Activated CD8-positive, alpha-beta memory T cell treated with anti-CD3 and anti-CD28 coated beads for 1 hour (primary cell): ENCODE measurements around the gene RSBN1L.
A peak's percentile ranks its signal among the peaks of the same experiment; 100 is the strongest.
"Not testable (repeated sequence)": the region's sequence is repeated elsewhere in the genome, so short reads cannot be mapped to it uniquely, and the experiment has no call there.

ENCODE experiments used
- DNase-seq, 2 donors: peaks; one replicate each; pipeline ENCODE4 v3.0.0-alpha.2; 2020; ENCODE audit warnings: low read depth in 1 of 2; ENCODE audit errors: extremely low read depth in 1 of 2

Gene RSBN1L

GRCh38 chr7:77765906-77766800 lies 69.9 kb downstream of the RSBN1L start:
- DNase-seq = no peak

GRCh38 chr7:77766801-77767605 lies 70.7 kb downstream of the RSBN1L start:
- DNase-seq = no peak

- DNase-seq = no peak
These were observed 74.1 kb downstream of the RSBN1L start for GRCh38 chr7:77770316-77770715.

GRCh38 chr7:77771901-77772300 lies 75.6 kb downstream of the RSBN1L start:
- DNase-seq = no peak

GRCh38 chr7:77778535-77778934 lies 82.3 kb downstream of the RSBN1L start:
- DNase-seq = no peak

GRCh38 chr7:77782383-77782782 lies 86.1 kb downstream of the RSBN1L start:
- no peak for DNase-seq

GRCh38 chr7:77783111-77783510 lies 86.9 kb downstream of the RSBN1L start:
- DNase-seq = no peak

GRCh38 chr7:77783545-77783944 lies 87.3 kb downstream of the RSBN1L start:
- DNase-seq = no peak

- not testable (repeated sequence) for DNase-seq
These were observed 88.2 kb downstream of the RSBN1L start for GRCh38 chr7:77784426-77784825.

GRCh38 chr7:77786018-77786417 lies 89.8 kb downstream of the RSBN1L start:
- no peak for DNase-seq

GRCh38 chr7:77786741-77787140 lies 90.5 kb downstream of the RSBN1L start:
- no peak for DNase-seq

- no peak for DNase-seq
These were observed 92.2 kb downstream of the RSBN1L start for GRCh38 chr7:77788327-77788902.

- no peak for DNase-seq
These were observed 95.1 kb downstream of the RSBN1L start for GRCh38 chr7:77791336-77791735.

- DNase-seq = no peak
These were observed 95.7 kb downstream of the RSBN1L start for GRCh38 chr7:77791956-77792355.

- no peak for DNase-seq
These were observed 97.7 kb downstream of the RSBN1L start for GRCh38 chr7:77794000-77794399.

- DNase-seq = no peak
These were observed 99.8 kb downstream of the RSBN1L start for GRCh38 chr7:77796109-77796508.

GRCh38 chr7:77796960-77797359 lies 100.7 kb downstream of the RSBN1L start:
- DNase-seq = no peak

- DNase-seq = no peak
These were observed 101.6 kb downstream of the RSBN1L start for GRCh38 chr7:77797734-77798393.

- DNase-seq = peak; percentile 71 to 85
These were observed 102.3 kb downstream of the RSBN1L start, which contains the start of the genes PHTF2 and TMEM60 for GRCh38 chr7:77798394-77799077. Gene PHTF2, plus strand, starts transcription at chr7:77798773. Gene TMEM60, minus strand, starts transcription at chr7:77798434. Its CDS starts 4,061 bp downstream, at chr7:77794373.
